IgD-negative memory B cell (primary cell): Measurements from ENCODE around the gene NT5DC3. TPM values are rescaled to one million over a fixed set of nuclear protein-coding genes. Genes with fewer than 3 reads are reported as not detected.

Source experiments
- H3K27ac Mint-ChIP-seq, 3 donors: one replicate each; pipeline ENCODE4 v1.8.0; 2020 to 2022; ENCODE audit warnings: mild to moderate bottlenecking in 3 of 3, mixed read lengths in 3 of 3, moderate library complexity in 1 of 3
- H3K27me3 Mint-ChIP-seq: one replicate; pipeline ENCODE4 v1.8.0; 2021; ENCODE audit warnings: mixed read lengths
- H3K36me3 Mint-ChIP-seq: one replicate; pipeline ENCODE4 v1.8.0; 2020; ENCODE audit warnings: mild to moderate bottlenecking, mixed read lengths
- H3K4me1 Mint-ChIP-seq, 3 donors: one replicate each; pipeline ENCODE4 v1.8.0; 2020 to 2022; ENCODE audit warnings: mixed read lengths in 3 of 3, mild to moderate bottlenecking in 1 of 3
- H3K4me3 Mint-ChIP-seq, 4 donors: one replicate each; pipeline ENCODE4 v1.8.0; 2020 to 2022; ENCODE audit warnings: mild to moderate bottlenecking in 4 of 4, mixed read lengths in 4 of 4, moderate library complexity in 3 of 4
- H3K9me3 Mint-ChIP-seq, 3 donors: one replicate each; pipeline ENCODE4 v1.8.0; 2020 to 2021; ENCODE audit warnings: mixed read lengths in 3 of 3, mild to moderate bottlenecking in 1 of 3
- polyA plus RNA-seq: library from polyadenylated mRNA; unstranded; fragments of 300-500 nt; fragmentation: Illumina TruSeq; gene quantifications from one replicate; pipeline ENCODE4 v1.2.3, GENCODE V29; 2021

Gene NT5DC3
- polyA plus RNA-seq, 1 donor from 2014 or later: 1.2 TPM

DNA sequence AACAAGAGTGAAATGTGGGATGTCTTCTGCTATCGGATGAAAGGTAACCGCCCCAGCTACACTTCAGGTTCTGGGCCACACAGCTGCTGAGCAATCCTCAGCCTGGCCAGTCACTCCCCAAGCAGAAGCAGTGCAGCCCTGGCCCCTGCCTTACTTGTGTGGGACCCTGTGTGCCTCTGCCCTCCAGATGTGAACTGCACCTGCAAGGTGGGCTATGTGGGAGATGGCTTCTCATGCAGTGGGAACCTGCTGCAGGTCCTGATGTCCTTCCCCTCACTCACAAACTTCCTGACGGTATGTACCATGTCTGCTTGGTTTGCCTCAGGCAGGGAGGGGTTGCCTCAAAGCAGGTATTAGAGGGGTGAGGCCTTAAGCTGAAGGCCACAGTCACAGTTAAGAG is 85.6 kb downstream of the NT5DC3 start:
- Mint-ChIP-seq H3K4me1 (no peaks in the 10 kb centered on the region), H3K27ac (no peak overlapping the region), H3K27me3 (no peaks in the 10 kb centered on the region), H3K4me3 (no peak overlapping the region), H3K9me3 (no peaks in the 10 kb centered on the region), H3K36me3 (no peaks in the 10 kb centered on the region)

DNA sequence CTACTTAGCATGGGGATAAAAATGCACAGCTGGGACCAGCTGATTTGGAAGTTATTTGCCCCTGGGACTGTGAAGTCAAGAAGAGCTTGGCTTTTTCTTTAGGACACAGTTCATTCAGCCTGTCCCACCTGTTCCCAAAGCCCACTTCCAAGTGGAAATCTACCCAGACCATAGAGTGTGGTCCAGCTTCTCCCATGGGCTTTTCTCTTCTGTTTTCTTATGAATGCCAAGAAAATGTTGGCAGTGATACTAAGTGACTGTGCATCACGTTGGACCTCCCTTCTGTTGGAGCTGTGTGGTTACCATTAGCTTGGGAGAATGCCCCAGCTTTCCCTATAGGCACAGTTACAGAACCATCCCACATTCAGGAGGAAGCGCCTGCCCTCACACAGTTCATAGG is 89.4 kb downstream of the NT5DC3 start:
- no peak overlapping the region for H3K4me3 Mint-ChIP-seq
- no peaks in the 10 kb centered on the region for H3K9me3 Mint-ChIP-seq
- H3K36me3 Mint-ChIP-seq: no peaks in the 10 kb centered on the region
- no peak overlapping the region for H3K27ac Mint-ChIP-seq
- peaks cover 3% of the 10 kb centered on the region for H3K27me3 Mint-ChIP-seq
- no peaks in the 10 kb centered on the region for H3K4me1 Mint-ChIP-seq

DNA sequence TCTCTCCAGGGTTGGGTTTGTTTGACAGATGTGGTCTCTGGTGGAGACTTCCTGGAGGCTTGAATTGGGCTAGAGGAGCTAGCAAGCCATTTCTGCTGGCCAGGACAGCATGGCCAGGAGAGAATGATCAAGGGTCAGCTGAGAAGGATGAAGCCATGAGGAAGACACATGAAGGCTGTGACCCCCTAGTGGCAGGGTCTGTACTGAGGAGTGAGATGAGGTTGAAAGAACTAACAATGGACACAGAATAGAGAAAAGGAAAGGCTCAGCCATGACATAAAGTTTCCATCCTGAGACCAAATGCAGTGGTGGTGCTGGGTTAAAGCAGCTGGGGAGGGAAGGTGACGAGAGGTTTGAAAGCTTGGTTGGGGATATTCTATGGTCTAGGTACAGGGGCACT is 89.9 kb downstream of the NT5DC3 start:
- Mint-ChIP-seq H3K9me3 (no peaks in the 10 kb centered on the region), H3K36me3 (no peaks in the 10 kb centered on the region), H3K27me3 (peaks cover 3% of the 10 kb centered on the region), H3K4me1 (no peaks in the 10 kb centered on the region), H3K27ac (no peak overlapping the region), H3K4me3 (no peak overlapping the region)

DNA sequence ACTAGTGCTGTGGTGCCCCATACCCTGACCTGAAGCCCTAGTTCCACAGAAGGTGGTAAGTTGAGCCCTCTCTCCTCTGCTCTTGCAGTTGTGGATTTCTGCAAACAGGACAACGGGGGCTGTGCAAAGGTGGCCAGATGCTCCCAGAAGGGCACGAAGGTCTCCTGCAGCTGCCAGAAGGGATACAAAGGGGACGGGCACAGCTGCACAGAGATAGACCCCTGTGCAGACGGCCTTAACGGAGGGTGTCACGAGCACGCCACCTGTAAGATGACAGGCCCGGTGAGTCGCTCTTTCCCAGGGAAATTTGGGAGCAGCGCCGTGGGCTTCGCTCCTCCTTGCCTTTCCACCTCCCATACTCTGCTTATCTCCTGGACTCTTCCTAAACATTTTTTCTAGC is 92.2 kb downstream of the NT5DC3 start:
- Mint-ChIP-seq H3K27ac (no peak overlapping the region), H3K4me3 (no peak overlapping the region), H3K27me3 (peaks cover 3% of the 10 kb centered on the region), H3K9me3 (no peaks in the 10 kb centered on the region), H3K36me3 (no peaks in the 10 kb centered on the region), H3K4me1 (no peaks in the 10 kb centered on the region)

DNA sequence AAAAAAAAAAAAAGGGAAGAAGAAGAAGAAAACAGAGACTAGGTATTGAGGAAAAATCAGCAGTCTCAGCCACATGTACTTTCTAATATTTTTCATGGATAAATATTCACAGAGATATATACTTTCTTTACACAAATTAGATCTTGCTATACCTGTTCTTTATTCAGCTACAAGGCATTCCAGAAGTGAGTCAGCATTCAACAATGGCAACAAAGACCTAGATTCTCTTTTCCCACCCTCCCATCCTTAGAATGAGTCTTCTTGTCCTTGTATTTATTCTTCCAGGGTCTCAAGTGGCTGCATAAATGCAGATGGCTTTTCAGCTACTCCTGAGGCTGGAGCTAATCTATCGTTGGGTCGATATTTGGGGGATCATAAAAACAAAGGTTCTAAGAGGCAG is 93.0 kb downstream of the NT5DC3 start:
- no peak overlapping the region for H3K27ac Mint-ChIP-seq
- no peaks in the 10 kb centered on the region for H3K36me3 Mint-ChIP-seq
- H3K4me3 Mint-ChIP-seq: no peak overlapping the region
- H3K9me3 Mint-ChIP-seq: no peaks in the 10 kb centered on the region
- H3K27me3 Mint-ChIP-seq: peaks cover 5% of the 10 kb centered on the region
- H3K4me1 Mint-ChIP-seq: no peaks in the 10 kb centered on the region

DNA sequence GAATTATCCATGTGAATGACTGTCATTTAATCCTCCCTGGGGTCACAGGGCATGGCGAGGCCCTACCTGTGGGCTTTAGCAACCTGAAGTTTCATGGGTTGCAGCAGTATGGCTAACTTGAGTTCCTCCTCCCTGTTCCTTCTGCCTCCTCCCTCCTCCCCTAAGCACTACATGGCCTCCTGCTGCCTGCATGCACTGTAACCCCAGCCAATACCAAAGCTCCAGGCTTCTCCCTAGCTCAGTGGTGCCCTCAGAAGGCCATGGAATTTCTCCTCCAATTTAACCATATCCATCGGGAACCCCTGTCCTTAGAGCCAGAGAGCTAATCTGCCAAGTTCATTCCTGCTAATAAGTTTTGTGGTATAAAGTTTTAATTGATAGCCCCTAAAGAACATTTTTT is 95.1 kb downstream of the NT5DC3 start:
- Mint-ChIP-seq H3K27me3 (peaks cover 7% of the 10 kb centered on the region), H3K36me3 (no peaks in the 10 kb centered on the region), H3K9me3 (no peaks in the 10 kb centered on the region), H3K4me1 (no peaks in the 10 kb centered on the region), H3K27ac (no peak overlapping the region), H3K4me3 (no peak overlapping the region)

DNA sequence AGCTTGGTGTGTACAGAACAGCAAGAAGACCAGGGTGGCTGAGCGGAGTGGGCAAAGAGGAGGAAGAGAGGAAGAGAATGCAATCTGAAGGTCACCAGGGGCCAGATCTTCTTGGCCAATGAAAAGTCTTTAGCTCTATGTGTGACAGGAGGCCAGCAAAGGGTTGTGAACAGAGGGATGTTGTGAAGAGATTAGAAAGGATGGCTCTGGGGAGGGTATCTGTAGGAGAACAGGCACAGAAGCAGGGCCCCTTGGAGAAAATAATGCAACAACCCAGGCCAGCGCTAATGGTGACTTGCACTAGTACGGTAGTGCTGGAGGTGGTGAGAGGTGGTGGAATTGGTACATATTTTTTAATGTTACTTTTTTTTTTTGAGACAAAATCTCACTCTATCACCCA is 97.2 kb downstream of the NT5DC3 start:
- Mint-ChIP-seq H3K9me3 (no peaks in the 10 kb centered on the region), H3K36me3 (no peaks in the 10 kb centered on the region), H3K4me1 (no peaks in the 10 kb centered on the region), H3K27me3 (peaks cover 7% of the 10 kb centered on the region), H3K27ac (peak overlapping the region in 1 of 3 donors; percentile 16), H3K4me3 (no peak overlapping the region)

DNA sequence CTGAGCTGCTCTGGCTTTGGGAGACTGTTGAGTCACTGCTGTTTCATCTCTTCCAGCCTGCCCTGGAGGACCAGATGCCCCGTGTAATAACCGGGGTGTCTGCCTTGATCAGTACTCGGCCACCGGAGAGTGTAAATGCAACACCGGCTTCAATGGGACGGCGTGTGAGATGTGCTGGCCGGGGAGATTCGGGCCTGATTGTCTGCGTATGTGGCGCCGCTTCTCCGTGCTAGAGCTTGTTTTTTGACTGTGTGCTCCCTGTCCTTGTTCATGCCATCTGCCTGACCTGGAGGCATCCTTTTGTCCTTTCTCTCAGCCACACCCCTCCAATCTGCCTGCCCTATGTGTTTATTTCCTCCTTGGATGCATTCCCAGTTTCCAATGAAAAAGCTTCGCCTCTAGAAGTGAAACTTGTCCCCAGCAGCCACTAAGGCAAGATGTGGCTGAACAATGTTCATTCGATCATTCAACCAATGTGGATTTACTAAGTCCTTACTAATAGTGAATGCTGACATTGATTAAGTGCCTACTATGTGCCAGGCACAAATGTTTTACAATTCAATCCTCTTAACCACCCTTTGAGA is 98.6 kb downstream of the NT5DC3 start:
- Mint-ChIP-seq H3K27me3 (peaks cover 7% of the 10 kb centered on the region), H3K4me1 (no peaks in the 10 kb centered on the region), H3K9me3 (no peaks in the 10 kb centered on the region), H3K36me3 (no peaks in the 10 kb centered on the region), H3K27ac (no peak overlapping the region), H3K4me3 (no peak overlapping the region)

DNA sequence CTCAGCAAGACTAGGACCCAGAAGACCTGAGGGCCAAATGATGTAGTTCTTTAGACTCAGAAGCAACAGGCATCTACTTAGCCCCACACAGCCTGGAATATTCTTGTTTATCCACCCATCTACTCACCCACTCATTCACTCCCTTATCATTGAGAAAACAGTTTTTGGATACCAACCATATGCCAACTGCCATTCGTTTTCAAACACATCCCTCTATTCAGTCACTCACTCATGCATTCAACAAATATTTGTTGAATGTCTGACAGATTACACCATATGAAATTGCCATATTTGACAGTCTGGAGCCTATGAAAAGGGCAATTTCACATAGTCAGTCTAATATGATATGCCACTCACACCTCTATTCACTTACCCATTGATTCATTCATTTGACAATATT is 103.2 kb downstream of the NT5DC3 start:
- Mint-ChIP-seq H3K4me3 (no peak overlapping the region), H3K9me3 (no peaks in the 10 kb centered on the region), H3K27me3 (peaks cover 8% of the 10 kb centered on the region), H3K4me1 (peaks cover 0 to 3% (median 0%) of the 10 kb centered on the region in 3 donors), H3K36me3 (no peaks in the 10 kb centered on the region), H3K27ac (no peak overlapping the region)

DNA sequence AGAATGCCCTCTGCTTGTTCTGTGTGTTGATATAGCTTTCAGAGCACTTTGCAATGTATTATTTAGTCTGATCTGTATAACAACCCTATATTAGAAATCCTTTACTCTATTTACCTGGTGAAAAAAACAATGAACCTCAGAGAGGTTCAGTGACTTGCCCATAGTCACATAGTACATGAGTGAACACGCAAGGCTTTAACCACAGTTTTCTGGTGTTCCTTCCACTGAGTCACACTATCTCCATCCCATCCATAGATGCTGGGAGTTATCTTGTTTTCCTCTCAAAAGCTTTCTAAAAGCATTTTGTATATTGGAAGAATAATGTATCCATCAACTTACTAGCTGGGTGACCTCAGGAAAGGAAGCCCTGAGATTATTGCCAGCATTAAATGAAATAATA is 104.5 kb downstream of the NT5DC3 start:
- no peaks in the 10 kb centered on the region for H3K36me3 Mint-ChIP-seq
- peaks cover 2 to 4% (median 2%) of the 10 kb centered on the region in 3 donors for H3K9me3 Mint-ChIP-seq
- peaks cover 8% of the 10 kb centered on the region for H3K27me3 Mint-ChIP-seq

DNA sequence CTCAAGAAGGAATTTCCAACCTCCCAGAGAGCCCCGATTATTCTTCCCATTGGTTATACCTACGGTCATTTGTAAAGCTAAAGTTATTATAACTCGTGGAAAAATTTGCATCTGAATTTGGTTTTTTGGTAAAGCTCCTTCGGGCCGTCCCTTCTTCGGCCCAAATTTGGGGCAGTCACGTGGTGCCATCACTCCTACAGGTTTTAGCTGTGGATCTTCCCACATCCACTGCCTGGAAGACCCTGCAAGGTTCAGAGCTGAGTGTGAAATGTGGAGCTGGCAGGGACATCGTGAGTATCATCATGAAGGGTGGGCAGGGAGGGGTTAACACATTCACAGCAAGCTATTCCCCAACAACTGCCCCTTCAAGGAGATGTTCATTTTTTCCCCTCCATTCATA is 105.7 kb downstream of the NT5DC3 start:
- Mint-ChIP-seq H3K9me3 (peaks cover 2 to 9% (median 9%) of the 10 kb centered on the region in 3 donors), H3K4me1 (peaks cover 0 to 3% (median 0%) of the 10 kb centered on the region in 3 donors), H3K36me3 (no peaks in the 10 kb centered on the region), H3K27me3 (peaks cover 2% of the 10 kb centered on the region), H3K4me3 (no peak overlapping the region), H3K27ac (no peak overlapping the region)

More for the DNA sequence above, 104.5 kb downstream of the NT5DC3 start:
- Mint-ChIP-seq H3K4me3 (no peak overlapping the region), H3K27ac (no peak overlapping the region), H3K4me1 (peaks cover 0 to 3% (median 0%) of the 10 kb centered on the region in 3 donors)

DNA sequence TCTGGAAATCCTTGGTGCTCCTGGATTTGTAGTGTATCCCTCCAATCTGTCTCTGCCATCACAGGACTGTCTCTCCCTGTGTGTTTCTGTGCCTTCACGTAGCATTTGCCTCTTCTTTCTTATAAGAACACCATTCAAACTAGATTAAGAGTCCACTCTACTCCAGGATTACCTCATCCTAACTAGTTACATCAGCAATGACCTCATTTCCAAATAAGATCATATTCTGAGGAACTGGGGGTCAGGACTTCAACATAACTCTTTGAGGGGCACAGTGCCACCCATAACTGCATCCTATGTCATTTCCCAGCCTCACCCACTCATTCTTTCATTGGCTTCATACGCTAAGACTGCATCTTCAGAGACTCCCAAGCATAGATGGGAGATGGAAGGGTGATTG is 106.2 kb downstream of the NT5DC3 start:
- Mint-ChIP-seq H3K9me3 (peaks cover 2 to 9% (median 9%) of the 10 kb centered on the region in 3 donors), H3K36me3 (no peaks in the 10 kb centered on the region), H3K4me1 (peaks cover 0 to 3% (median 0%) of the 10 kb centered on the region in 3 donors), H3K4me3 (no peak overlapping the region), H3K27ac (no peak overlapping the region), H3K27me3 (peaks cover 2% of the 10 kb centered on the region)

DNA sequence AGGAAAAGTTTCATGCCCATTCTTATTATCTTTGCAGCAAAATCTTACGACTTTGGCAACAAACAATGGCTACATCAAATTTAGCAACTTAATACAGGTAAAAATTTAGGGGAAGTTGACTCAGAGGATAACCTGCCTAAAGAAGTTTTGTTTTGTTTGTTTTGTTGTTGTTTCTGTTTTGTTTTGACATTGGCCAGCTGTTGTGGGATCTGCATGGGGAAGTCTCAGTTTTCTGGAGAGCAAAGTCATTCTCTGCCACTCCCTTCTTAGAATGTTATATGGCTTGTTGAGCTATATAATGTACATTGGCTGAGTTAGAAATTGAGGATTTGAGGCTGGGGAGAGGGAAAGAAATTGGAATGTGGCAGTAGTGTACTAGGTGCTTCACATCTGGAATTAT is 109.5 kb downstream of the NT5DC3 start:
- no peak overlapping the region for H3K4me3 Mint-ChIP-seq
- H3K9me3 Mint-ChIP-seq: peaks cover 2 to 9% (median 9%) of the 10 kb centered on the region in 3 donors
- H3K4me1 Mint-ChIP-seq: peaks cover 0 to 3% (median 0%) of the 10 kb centered on the region in 3 donors
- peaks cover 4% of the 10 kb centered on the region for H3K27me3 Mint-ChIP-seq
- no peaks in the 10 kb centered on the region for H3K36me3 Mint-ChIP-seq
- no peak overlapping the region for H3K27ac Mint-ChIP-seq

DNA sequence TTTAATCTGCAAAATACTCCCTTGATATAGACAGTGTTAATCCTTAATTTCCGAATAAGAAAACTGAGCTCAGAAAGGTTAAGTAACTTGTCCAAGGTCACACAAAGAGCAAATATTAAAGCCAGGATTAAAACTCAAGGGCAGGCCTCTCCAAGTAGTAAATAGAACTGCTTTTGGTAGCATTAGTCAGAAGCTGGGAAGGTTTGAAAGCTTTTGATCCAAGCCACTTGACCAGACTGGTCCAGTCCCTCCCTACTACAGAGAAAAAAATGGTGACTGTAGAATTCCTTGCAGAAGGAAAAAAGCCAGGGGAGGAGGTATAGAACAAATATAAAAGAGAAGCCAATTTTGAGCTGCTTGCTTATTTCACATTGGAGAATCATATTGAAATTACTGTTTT is 111.5 kb downstream of the NT5DC3 start:
- no peak overlapping the region for H3K4me3 Mint-ChIP-seq
- H3K27ac Mint-ChIP-seq: no peak overlapping the region
- H3K9me3 Mint-ChIP-seq: peaks cover 2 to 9% (median 9%) of the 10 kb centered on the region in 3 donors
- peaks cover 1% of the 10 kb centered on the region for H3K27me3 Mint-ChIP-seq
- no peaks in the 10 kb centered on the region for H3K36me3 Mint-ChIP-seq
- H3K4me1 Mint-ChIP-seq: peaks cover 0 to 3% (median 0%) of the 10 kb centered on the region in 3 donors

DNA sequence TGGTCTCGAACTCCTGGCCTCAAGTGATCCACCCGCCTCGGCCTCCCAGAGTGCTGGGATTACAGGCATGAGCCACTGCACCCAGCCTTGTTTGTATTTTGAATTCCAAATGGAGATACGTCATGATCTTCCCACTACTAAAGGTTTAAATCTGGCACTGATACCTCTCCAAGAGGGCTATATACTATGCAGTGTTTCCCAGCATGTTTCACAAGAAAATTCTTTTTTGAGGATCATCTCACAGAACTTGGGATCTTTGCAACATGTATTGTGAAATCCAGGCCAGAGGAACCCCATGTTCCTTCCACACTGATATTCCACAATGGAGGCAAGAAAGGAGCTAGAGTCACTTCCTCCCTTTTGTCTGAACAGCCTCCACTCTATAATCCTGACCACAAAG is 112.7 kb downstream of the NT5DC3 start:
- Mint-ChIP-seq H3K4me3 (no peak overlapping the region), H3K36me3 (no peaks in the 10 kb centered on the region), H3K27ac (no peak overlapping the region)

DNA sequence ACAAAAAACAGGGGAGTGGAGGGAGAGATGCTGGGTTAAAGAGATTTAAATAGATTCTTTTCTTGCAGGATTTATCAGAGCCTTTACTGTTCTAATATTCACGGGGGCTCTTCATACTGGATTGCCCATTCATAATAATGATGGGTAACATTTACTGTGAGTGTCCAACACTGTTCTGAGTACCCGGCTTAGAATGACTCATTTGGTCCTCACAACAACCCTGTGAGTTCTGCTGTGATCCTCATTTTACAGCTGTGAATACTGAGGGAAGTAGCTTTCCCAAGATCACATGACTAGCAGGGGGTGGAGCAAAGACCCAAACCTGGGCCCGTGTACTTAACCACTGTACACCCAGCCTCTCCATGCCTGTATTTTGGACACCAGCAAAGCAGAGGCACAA is 113.4 kb downstream of the NT5DC3 start:
- H3K27ac Mint-ChIP-seq: no peak overlapping the region
- H3K36me3 Mint-ChIP-seq: no peaks in the 10 kb centered on the region
- H3K4me1 Mint-ChIP-seq: no peaks in the 10 kb centered on the region
- peaks cover 2 to 9% (median 9%) of the 10 kb centered on the region in 3 donors for H3K9me3 Mint-ChIP-seq
- peaks cover 1% of the 10 kb centered on the region for H3K27me3 Mint-ChIP-seq
- no peak overlapping the region for H3K4me3 Mint-ChIP-seq

More for the DNA sequence above, 112.7 kb downstream of the NT5DC3 start:
- Mint-ChIP-seq H3K9me3 (peaks cover 2 to 9% (median 9%) of the 10 kb centered on the region in 3 donors), H3K27me3 (peaks cover 1% of the 10 kb centered on the region), H3K4me1 (no peaks in the 10 kb centered on the region)
